Nephron (organoid): ENCODE measurements around the gene RINT1.

Experiments used
- H3K27ac Mint-ChIP-seq, 3 experiments: 2 replicates each; pipeline ENCODE4 v1.8.0; 2020; ENCODE audit warnings: mixed read lengths in 3 of 3, mild to moderate bottlenecking in 2 of 3, moderate library complexity in 1 of 3
- H3K27me3 Mint-ChIP-seq: 2 replicates; pipeline ENCODE4 v1.8.0; 2021; ENCODE audit warnings: low read depth, mild to moderate bottlenecking, moderate library complexity, mixed read lengths
- H3K36me3 Mint-ChIP-seq: 2 replicates; pipeline ENCODE4 v1.8.0; 2020; ENCODE audit warnings: low read depth, mixed read lengths
- H3K4me1 Mint-ChIP-seq: 2 replicates; pipeline ENCODE4 v1.8.0; 2020; ENCODE audit warnings: mixed read lengths
- H3K4me3 Mint-ChIP-seq, 3 experiments: 2 replicates each; pipeline ENCODE4 v1.8.0; 2020; ENCODE audit warnings: mild to moderate bottlenecking in 3 of 3, mixed read lengths in 3 of 3, moderate library complexity in 2 of 3
- H3K9me3 Mint-ChIP-seq: 2 replicates; pipeline ENCODE4 v1.8.0; 2020; ENCODE audit warnings: mixed read lengths
- CTCF ChIP-seq, 3 experiments: fragments of 200-600 bp; sonication (generic); IDR thresholded peaks; one replicate each; pipeline ENCODE4 v1.5.0; 2021; ENCODE audit warnings: antibody characterized with exemption in 3 of 3; ENCODE audit not compliant: unreplicated experiment in 3 of 3

Gene RINT1

GRCh38 chr7:105531792-105532671 is at the start of gene RINT1:
Gene RINT1, plus strand, starts transcription at chr7:105532201. Its CDS starts 115 bp downstream, at chr7:105532316.
- H3K9me3 Mint-ChIP-seq: no peaks in the 10 kb centered on the region
- peak within 1 kb of the TSS; percentile 95 to 98 (median 96) for H3K4me3 Mint-ChIP-seq
- peak within 1 kb of the TSS; percentile 80 to 93 (median 92) for H3K27ac Mint-ChIP-seq
- H3K27me3 Mint-ChIP-seq: no peaks in the 10 kb centered on the region
- peaks cover 13% of the 10 kb centered on the region for H3K4me1 Mint-ChIP-seq
- peaks cover 8% of the 10 kb centered on the region for H3K36me3 Mint-ChIP-seq
- TF ChIP-seq CTCF (IDR thresholded peaks at IDR 0.05; ENCODE audit: unreplicated experiment in 3 of 3): peak; percentile 80 to 81 (median 80)

- no peak overlapping the region for H3K4me3 Mint-ChIP-seq
- H3K27me3 Mint-ChIP-seq: no peaks in the 10 kb centered on the region
- no peaks in the 10 kb centered on the region for H3K9me3 Mint-ChIP-seq
- peak; percentile 42 to 60 (median 48) for TF ChIP-seq CTCF (IDR thresholded peaks at IDR 0.05; ENCODE audit: unreplicated experiment in 3 of 3)
- H3K36me3 Mint-ChIP-seq: peaks cover 21% of the 10 kb centered on the region
- peak overlapping the region in 2 of 3 experiments; percentile 2 to 50 for H3K27ac Mint-ChIP-seq
- H3K4me1 Mint-ChIP-seq: peaks cover 7% of the 10 kb centered on the region
Observed at GRCh38 chr7:105487579-105488571, 44.1 kb upstream of the RINT1 start.

- no peak overlapping the region for H3K27ac Mint-ChIP-seq
- H3K4me3 Mint-ChIP-seq: no peak overlapping the region
- no peaks in the 10 kb centered on the region for H3K27me3 Mint-ChIP-seq
- no peaks in the 10 kb centered on the region for H3K9me3 Mint-ChIP-seq
- H3K36me3 Mint-ChIP-seq: peaks cover 21% of the 10 kb centered on the region
- no peak for TF ChIP-seq CTCF (IDR thresholded peaks at IDR 0.05; ENCODE audit: unreplicated experiment in 3 of 3)
- H3K4me1 Mint-ChIP-seq: peaks cover 7% of the 10 kb centered on the region
Observed at GRCh38 chr7:105489409-105489808, 42.6 kb upstream of the RINT1 start.

- no peak for TF ChIP-seq CTCF (IDR thresholded peaks at IDR 0.05; ENCODE audit: unreplicated experiment in 3 of 3)
- Mint-ChIP-seq H3K27ac (peak overlapping the region; percentile 65 to 90 (median 73)), H3K4me1 (no peaks in the 10 kb centered on the region), H3K9me3 (no peaks in the 10 kb centered on the region), H3K27me3 (no peaks in the 10 kb centered on the region), H3K36me3 (peaks cover 5% of the 10 kb centered on the region), H3K4me3 (no peak overlapping the region)
Observed at GRCh38 chr7:105493196-105493922, 38.6 kb upstream of the RINT1 start.

GRCh38 chr7:105493923-105494315 is 38.1 kb upstream of the RINT1 start:
- Mint-ChIP-seq H3K27me3 (no peaks in the 10 kb centered on the region), H3K4me3 (no peak overlapping the region), H3K36me3 (peaks cover 8% of the 10 kb centered on the region), H3K27ac (peak overlapping the region; percentile 65 to 90 (median 73)), H3K4me1 (no peaks in the 10 kb centered on the region), H3K9me3 (no peaks in the 10 kb centered on the region)
- no peak for TF ChIP-seq CTCF (IDR thresholded peaks at IDR 0.05; ENCODE audit: unreplicated experiment in 3 of 3)
